Measurements from ENCODE around the gene PLPPR4.
A peak's percentile ranks its signal among the peaks of the same experiment; 100 is the strongest.

Gene PLPPR4

GRCh38 chr1:99306644-99307043 lies 42.4 kb downstream of the PLPPR4 start:
- TF ChIP-seq, protein P1, sequence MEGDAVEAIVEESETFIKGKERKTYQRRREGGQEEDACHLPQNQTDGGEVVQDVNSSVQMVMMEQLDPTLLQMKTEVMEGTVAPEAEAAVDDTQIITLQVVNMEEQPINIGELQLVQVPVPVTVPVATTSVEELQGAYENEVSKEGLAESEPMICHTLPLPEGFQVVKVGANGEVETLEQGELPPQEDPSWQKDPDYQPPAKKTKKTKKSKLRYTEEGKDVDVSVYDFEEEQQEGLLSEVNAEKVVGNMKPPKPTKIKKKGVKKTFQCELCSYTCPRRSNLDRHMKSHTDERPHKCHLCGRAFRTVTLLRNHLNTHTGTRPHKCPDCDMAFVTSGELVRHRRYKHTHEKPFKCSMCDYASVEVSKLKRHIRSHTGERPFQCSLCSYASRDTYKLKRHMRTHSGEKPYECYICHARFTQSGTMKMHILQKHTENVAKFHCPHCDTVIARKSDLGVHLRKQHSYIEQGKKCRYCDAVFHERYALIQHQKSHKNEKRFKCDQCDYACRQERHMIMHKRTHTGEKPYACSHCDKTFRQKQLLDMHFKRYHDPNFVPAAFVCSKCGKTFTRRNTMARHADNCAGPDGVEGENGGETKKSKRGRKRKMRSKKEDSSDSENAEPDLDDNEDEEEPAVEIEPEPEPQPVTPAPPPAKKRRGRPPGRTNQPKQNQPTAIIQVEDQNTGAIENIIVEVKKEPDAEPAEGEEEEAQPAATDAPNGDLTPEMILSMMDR (conservative IDR thresholded peaks at IDR 0.05; ENCODE audit: low read length): no peak
- no peak overlapping the region for H3K4me3 ChIP-seq (ENCODE audit: low read length)
- no peak for DNase-seq (ENCODE audit: low read depth)

- TF ChIP-seq, protein P1 (conservative IDR thresholded peaks at IDR 0.05; ENCODE audit: low read length): no peak
- no peak overlapping the region for H3K4me3 ChIP-seq (ENCODE audit: low read length)
- DNase-seq (ENCODE audit: low read depth): no peak
Observed at GRCh38 chr1:99315305-99315704, 51.0 kb downstream of the PLPPR4 start.

- no peak for DNase-seq (ENCODE audit: low read depth)
- no peak overlapping the region for H3K4me3 ChIP-seq (ENCODE audit: low read length)
- TF ChIP-seq, protein P1 (conservative IDR thresholded peaks at IDR 0.05; ENCODE audit: low read length): peak; percentile 51
Observed at GRCh38 chr1:99326215-99326949, 62.1 kb downstream of the PLPPR4 start.

- TF ChIP-seq, protein P1 (conservative IDR thresholded peaks at IDR 0.05; ENCODE audit: low read length): no peak
- DNase-seq (ENCODE audit: low read depth): no peak
- no peak overlapping the region for H3K4me3 ChIP-seq (ENCODE audit: low read length)
Observed at GRCh38 chr1:99327357-99327756, 63.1 kb downstream of the PLPPR4 start.

GRCh38 chr1:99328171-99328570 lies 63.9 kb downstream of the PLPPR4 start:
- no peak overlapping the region for H3K4me3 ChIP-seq (ENCODE audit: low read length)
- TF ChIP-seq, protein P1 (conservative IDR thresholded peaks at IDR 0.05; ENCODE audit: low read length): no peak
- DNase-seq (ENCODE audit: low read depth): no peak

- no peak for DNase-seq (ENCODE audit: low read depth)
- H3K4me3 ChIP-seq (ENCODE audit: low read length): no peak overlapping the region
- TF ChIP-seq, protein P1 (conservative IDR thresholded peaks at IDR 0.05; ENCODE audit: low read length): no peak
Observed at GRCh38 chr1:99331083-99331482, 66.8 kb downstream of the PLPPR4 start.

DNA sequence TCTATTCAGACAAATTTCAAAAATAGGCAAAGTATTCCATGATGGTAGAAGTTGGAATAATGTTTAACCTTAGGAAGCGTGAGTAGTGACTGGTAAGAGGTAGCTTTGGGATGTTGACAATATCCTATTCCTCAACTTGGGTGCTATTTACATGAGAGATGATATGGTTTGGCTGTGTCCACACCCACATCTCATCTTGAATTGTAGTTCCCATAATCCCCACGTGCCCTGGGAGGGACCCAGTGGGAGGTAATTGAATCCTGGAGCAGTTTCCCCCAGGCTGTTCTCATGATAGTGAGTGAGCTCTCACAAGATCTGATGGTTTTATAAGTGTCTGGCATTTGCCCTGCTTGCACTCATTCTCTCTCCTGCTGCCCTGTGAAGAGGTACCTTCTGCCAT lies 67.3 kb downstream of the PLPPR4 start:
- no peak overlapping the region for H3K4me3 ChIP-seq (ENCODE audit: low read length)
- DNase-seq (ENCODE audit: low read depth): no peak
- TF ChIP-seq, protein P1 (conservative IDR thresholded peaks at IDR 0.05; ENCODE audit: low read length): no peak

Data from AG10803 (cell line).